Mammary epithelial cell (primary cell): ENCODE results near the gene GBE1.

Experiments used
- EZH2 ChIP-seq: IDR thresholded peaks from 2 replicates; pipeline ENCODE4 v1.6.1; 2012; ENCODE audit warnings: low read length, inconsistent platforms, borderline replicate concordance
- TF ChIP-seq, protein P1 (sequence below), 2 donors: IDR thresholded peaks in 1 of 2; conservative IDR thresholded peaks in 1 of 2; 2 replicates each; pipeline ENCODE4 v1.5.1; 2011 to 2012; ENCODE audit warnings: inconsistent platforms in 2 of 2, low read length in 2 of 2, mild to moderate bottlenecking in 2 of 2, control low read depth in 1 of 2, low read depth in 1 of 2; ENCODE audit not compliant: insufficient read depth in 1 of 2; ENCODE audit errors: extremely low read depth in 1 of 2

- TF ChIP-seq, protein P1, sequence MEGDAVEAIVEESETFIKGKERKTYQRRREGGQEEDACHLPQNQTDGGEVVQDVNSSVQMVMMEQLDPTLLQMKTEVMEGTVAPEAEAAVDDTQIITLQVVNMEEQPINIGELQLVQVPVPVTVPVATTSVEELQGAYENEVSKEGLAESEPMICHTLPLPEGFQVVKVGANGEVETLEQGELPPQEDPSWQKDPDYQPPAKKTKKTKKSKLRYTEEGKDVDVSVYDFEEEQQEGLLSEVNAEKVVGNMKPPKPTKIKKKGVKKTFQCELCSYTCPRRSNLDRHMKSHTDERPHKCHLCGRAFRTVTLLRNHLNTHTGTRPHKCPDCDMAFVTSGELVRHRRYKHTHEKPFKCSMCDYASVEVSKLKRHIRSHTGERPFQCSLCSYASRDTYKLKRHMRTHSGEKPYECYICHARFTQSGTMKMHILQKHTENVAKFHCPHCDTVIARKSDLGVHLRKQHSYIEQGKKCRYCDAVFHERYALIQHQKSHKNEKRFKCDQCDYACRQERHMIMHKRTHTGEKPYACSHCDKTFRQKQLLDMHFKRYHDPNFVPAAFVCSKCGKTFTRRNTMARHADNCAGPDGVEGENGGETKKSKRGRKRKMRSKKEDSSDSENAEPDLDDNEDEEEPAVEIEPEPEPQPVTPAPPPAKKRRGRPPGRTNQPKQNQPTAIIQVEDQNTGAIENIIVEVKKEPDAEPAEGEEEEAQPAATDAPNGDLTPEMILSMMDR (conservative IDR thresholded peaks at IDR 0.05 in 1 of 2, IDR thresholded peaks at IDR 0.05 in 1 of 2; ENCODE audit: extremely low read depth in 1 of 2, insufficient read depth in 1 of 2, low read depth in 1 of 2, low read length in 2 of 2): no peak
- no peak for TF ChIP-seq EZH2
These were observed 259.2 kb downstream of the GBE1 start for GRCh38 chr3:81502236-81502635.
